ENCODE data around the gene PDCD2. TPM values are rescaled to one million over a fixed set of nuclear protein-coding genes. Genes with fewer than 3 reads are reported as not detected.

The PDCD2 gene
- total RNA-seq, 2 experiments from 2014 or later, result 56.9 to 57.1 TPM

DNA sequence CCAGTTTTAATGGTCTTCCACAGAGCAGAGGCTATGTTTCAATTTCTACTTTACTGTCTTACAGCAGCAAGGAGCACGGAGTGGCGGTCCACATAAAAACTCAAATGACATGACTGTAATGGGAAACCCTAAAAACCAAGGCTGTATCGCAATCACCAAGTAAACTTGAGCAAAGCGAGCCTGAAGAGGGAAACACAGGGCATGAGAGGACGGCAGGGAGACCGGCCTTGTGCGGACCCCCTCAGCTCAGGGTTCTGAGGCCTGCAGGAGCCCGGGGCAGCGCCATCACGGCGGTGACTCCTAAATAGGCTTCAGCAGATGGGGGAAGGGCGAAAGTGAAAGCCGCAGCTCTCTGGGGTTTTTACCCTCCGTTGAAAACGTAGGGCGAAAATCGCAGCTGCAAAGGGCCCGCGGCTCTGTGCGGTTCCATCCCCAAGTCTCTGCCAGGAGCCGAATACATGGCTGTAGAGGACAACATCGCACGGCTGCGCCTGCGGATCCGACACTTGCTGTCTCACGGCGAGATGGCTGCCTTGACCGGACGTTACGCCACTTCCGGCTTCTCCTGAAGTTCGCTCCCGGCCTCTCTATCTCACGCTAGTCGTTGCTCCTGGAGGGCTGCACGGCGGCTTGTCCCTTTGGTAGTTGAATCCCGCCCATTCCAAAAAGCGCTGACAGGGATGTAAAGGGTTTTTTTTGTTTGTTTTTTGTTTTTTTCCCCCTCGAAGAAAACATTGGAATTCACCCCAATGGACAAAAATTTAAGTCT lies 31.5 kb downstream of the PDCD2 start, which contains the start of gene PSMB1:
Gene PSMB1 (minus strand): TSS at position 543 of the 769 bp plus-strand sequence. CDS start 65 bp downstream, at position 478.
- POLR2A ChIA-PET, result interaction anchor here (0.6 to 3.8 kb wide), 15 partner anchors 9 to 1664 kb away, joined by 3 to 100 read pairs (median 9); partner anchors contain the start of genes C6orf120, DYNLT2, ERMARD and PDCD2

DNA sequence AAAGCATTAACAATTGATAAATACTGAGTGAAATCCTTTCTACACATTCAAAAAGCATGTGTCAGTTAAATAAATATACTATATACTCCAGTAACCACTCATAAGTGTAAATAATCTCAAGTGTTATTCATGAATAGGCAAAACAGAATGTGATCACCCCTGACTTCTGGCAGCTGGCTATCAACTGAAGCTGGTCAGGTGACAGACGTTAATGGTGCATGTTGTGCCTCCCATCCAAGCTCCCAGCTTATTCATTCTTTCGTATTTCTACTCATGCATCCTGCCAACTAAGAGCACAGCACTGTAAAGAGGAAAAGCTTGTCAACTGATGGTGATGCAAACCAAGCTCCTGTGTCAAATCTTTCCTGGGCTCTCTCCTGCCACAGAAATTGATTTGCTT lies 39.0 kb downstream of the PDCD2 start:
- intact Hi-C loops (cut with DNase I, micrococcal nuclease), result no loop called here
- ChIA-PET POLR2A (no interaction called here), CTCF (no interaction called here)
- TF ChIP-seq, protein P1, sequence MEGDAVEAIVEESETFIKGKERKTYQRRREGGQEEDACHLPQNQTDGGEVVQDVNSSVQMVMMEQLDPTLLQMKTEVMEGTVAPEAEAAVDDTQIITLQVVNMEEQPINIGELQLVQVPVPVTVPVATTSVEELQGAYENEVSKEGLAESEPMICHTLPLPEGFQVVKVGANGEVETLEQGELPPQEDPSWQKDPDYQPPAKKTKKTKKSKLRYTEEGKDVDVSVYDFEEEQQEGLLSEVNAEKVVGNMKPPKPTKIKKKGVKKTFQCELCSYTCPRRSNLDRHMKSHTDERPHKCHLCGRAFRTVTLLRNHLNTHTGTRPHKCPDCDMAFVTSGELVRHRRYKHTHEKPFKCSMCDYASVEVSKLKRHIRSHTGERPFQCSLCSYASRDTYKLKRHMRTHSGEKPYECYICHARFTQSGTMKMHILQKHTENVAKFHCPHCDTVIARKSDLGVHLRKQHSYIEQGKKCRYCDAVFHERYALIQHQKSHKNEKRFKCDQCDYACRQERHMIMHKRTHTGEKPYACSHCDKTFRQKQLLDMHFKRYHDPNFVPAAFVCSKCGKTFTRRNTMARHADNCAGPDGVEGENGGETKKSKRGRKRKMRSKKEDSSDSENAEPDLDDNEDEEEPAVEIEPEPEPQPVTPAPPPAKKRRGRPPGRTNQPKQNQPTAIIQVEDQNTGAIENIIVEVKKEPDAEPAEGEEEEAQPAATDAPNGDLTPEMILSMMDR (IDR thresholded peaks at IDR 0.05), result no peak
- no peak overlapping the region for H3K27ac ChIP-seq (ENCODE audit: low read depth in 1 of 2, low read length in 2 of 2)
- DNase-seq (no peak), ATAC-seq (ENCODE audit: poor library complexity) (no peak)
- Mint-ChIP-seq H3K9me3 (no peaks in the 10 kb centered on the region), H3K4me3 (no peak overlapping the region), H3K36me3 (ENCODE audit: low read depth) (peaks cover 100% of the 10 kb centered on the region), H3K4me1 (ENCODE audit: low read depth) (peaks cover 47% of the 10 kb centered on the region), H3K27ac (no peak overlapping the region), H3K27me3 (no peaks in the 10 kb centered on the region)
- no peak overlapping the region for H3K4me3 ChIP-seq (ENCODE audit: low read length)
- peaks cover 94% of the 10 kb centered on the region for H3K36me3 ChIP-seq (ENCODE audit: insufficient read depth, low read length)
- H3K4me1 ChIP-seq (ENCODE audit: insufficient read depth, low read length), result peaks cover 3% of the 10 kb centered on the region
- no peaks in the 10 kb centered on the region for H3K27me3 ChIP-seq (ENCODE audit: control insufficient read depth in 1 of 2, insufficient read depth in 2 of 2, low read length in 2 of 2)
- no peaks in the 10 kb centered on the region for H3K9me3 ChIP-seq (ENCODE audit: control insufficient read depth in 1 of 2, insufficient read depth in 1 of 2, low read length in 2 of 2)

More for the DNA sequence above, 31.5 kb downstream of the PDCD2 start, which contains the start of gene PSMB1:
- peaks cover 38% of the 10 kb centered on the region for H3K36me3 ChIP-seq (ENCODE audit: insufficient read depth, low read length)
- Mint-ChIP-seq H3K27ac (no peak within 1 kb of the TSS), H3K4me1 (ENCODE audit: low read depth) (peaks cover 31% of the 10 kb centered on the region), H3K4me3 (no peak within 1 kb of the TSS), H3K9me3 (no peaks in the 10 kb centered on the region), H3K27me3 (no peaks in the 10 kb centered on the region), H3K36me3 (ENCODE audit: low read depth) (peaks cover 36% of the 10 kb centered on the region)
- intact Hi-C loops (cut with DNase I, micrococcal nuclease), result loop anchor here (1.0 to 10.0 kb wide), 5 partner anchors 31 to 1341 kb away; partner anchors contain the start of genes C6orf120 (in 1 of the 2), FAM120B (in 1 of the 2), PDCD2 (in 1 of the 2) and PHF10 (in 1 of the 2)
- ATAC-seq (ENCODE audit: poor library complexity), result peak; percentile 13
- peak; percentile 54 to 91 (median 71) for DNase-seq
- no peaks in the 10 kb centered on the region for H3K9me3 ChIP-seq (ENCODE audit: control insufficient read depth in 1 of 2, insufficient read depth in 1 of 2, low read length in 2 of 2)
- no peaks in the 10 kb centered on the region for H3K27me3 ChIP-seq (ENCODE audit: control insufficient read depth in 1 of 2, insufficient read depth in 2 of 2, low read length in 2 of 2)
- H3K4me3 ChIP-seq (ENCODE audit: low read length), result peak within 1 kb of the TSS; percentile 96
- CTCF ChIA-PET, result interaction anchor here (1.4 to 2.3 kb wide), 2 partner anchors 12 to 31 kb away, joined by 3 to 9 read pairs; partner anchors contain the start of gene PDCD2
- TF ChIP-seq, protein P1 (IDR thresholded peaks at IDR 0.05), result no peak
- peak within 1 kb of the TSS; percentile 93 for H3K27ac ChIP-seq (ENCODE audit: low read depth in 1 of 2, low read length in 2 of 2)
- peaks cover 34% of the 10 kb centered on the region for H3K4me1 ChIP-seq (ENCODE audit: insufficient read depth, low read length)

DNA sequence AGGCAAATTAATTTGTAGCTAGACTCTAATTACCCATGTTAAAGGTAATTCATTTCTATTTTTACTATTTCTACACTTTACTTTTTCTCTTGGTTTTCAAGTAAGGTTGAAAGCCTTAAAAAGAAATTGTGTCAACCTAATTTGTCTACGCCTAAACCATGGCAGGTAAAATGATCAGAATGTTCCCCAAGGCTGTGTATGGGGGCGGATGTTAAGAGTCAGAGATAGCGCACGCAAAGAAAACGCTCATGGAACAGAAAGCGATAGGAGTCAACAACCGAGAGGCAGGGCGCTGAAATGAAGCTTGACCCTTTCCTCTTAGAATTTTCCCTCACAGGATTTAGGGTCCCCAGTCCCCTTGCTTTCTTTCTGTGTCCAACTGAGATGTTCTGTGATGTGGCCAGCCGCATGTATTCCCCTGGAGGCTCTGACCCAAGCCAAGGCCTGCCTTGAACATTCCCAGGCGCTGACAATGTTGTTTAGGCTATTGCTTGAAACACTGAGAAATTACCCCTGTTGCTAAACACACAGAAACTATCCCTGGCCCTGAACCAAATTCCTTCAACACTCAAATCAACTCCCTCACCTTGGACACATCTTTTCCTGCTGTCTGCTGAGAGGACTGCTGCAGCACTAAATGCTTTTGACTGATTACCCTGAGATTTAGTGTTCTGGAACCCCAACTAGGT lies 42.3 kb downstream of the PDCD2 start:
- DNase-seq, result no peak
- H3K4me1 Mint-ChIP-seq (ENCODE audit: low read depth), result peaks cover 19% of the 10 kb centered on the region
- H3K4me3 ChIP-seq (ENCODE audit: low read length), result no peak overlapping the region
- H3K36me3 ChIP-seq (ENCODE audit: insufficient read depth, low read length), result peaks cover 95% of the 10 kb centered on the region
- H3K27me3 Mint-ChIP-seq, result no peaks in the 10 kb centered on the region
- H3K36me3 Mint-ChIP-seq (ENCODE audit: low read depth), result peaks cover 100% of the 10 kb centered on the region
- no peak for ATAC-seq (ENCODE audit: poor library complexity)
- no peaks in the 10 kb centered on the region for H3K9me3 ChIP-seq (ENCODE audit: control insufficient read depth in 1 of 2, insufficient read depth in 1 of 2, low read length in 2 of 2)
- H3K9me3 Mint-ChIP-seq, result no peaks in the 10 kb centered on the region
- intact Hi-C loops (cut with DNase I, micrococcal nuclease), result no loop called here
- H3K4me3 Mint-ChIP-seq, result no peak overlapping the region
- no peaks in the 10 kb centered on the region for H3K4me1 ChIP-seq (ENCODE audit: insufficient read depth, low read length)
- H3K27ac Mint-ChIP-seq, result peak overlapping the region; percentile 34
- POLR2A ChIA-PET, result interaction anchor here (5.0 kb wide), 1 partner anchor 11 kb away, joined by 23 read pairs; the partner anchor contains the start of genes PSMB1 and TBP
- H3K27ac ChIP-seq (ENCODE audit: low read depth in 1 of 2, low read length in 2 of 2), result no peak overlapping the region
- CTCF ChIA-PET, result interaction anchor here (0.9 to 1.1 kb wide), 2 partner anchors 10 to 16 kb away, joined by 3 read pairs; no protein-coding TSS in a partner anchor
- H3K27me3 ChIP-seq (ENCODE audit: control insufficient read depth in 1 of 2, insufficient read depth in 2 of 2, low read length in 2 of 2), result no peaks in the 10 kb centered on the region
- TF ChIP-seq, protein P1 (IDR thresholded peaks at IDR 0.05), result no peak

All from CD4-positive, alpha-beta T cell (primary cell).